Lung (tissue), 12 donors: ENCODE data around the gene ATP23. TPM values are rescaled to one million over a fixed set of nuclear protein-coding genes. Genes with fewer than 3 reads are reported as not detected.

ENCODE experiments used
- ATAC-seq: fragments of 200-7000 bp; cut with Tn5 transposase; one replicate; pipeline ENCODE4 v1.9.1; 2020; ENCODE audit warnings: moderate number of reproducible peaks; ENCODE audit not compliant: insufficient read depth, low FRiP score
- DNase-seq, 3 donors: peaks; one replicate each; pipeline ENCODE4 v3.0.0-alpha.2; 2013 to 2017
- H3K27ac ChIP-seq, 2 donors: one replicate each; pipeline ENCODE4 v1.5.1; 2013; ENCODE audit warnings: mild to moderate bottlenecking in 2 of 2, moderate library complexity in 2 of 2, control low read depth in 1 of 2, inconsistent platforms in 1 of 2, low read depth in 1 of 2, low read length in 1 of 2
- H3K27me3 ChIP-seq, 3 donors: one replicate each; pipeline ENCODE4 v1.5.1; 2013; ENCODE audit warnings: low read length in 2 of 3; ENCODE audit not compliant: control insufficient read depth in 3 of 3, insufficient read depth in 3 of 3
- H3K36me3 ChIP-seq, 4 donors: one replicate each; pipeline ENCODE4 v1.5.1; 2013; ENCODE audit warnings: low read length in 4 of 4, mild to moderate bottlenecking in 1 of 4, moderate library complexity in 1 of 4; ENCODE audit not compliant: control insufficient read depth in 4 of 4, insufficient read depth in 4 of 4
- H3K4me1 ChIP-seq, 5 donors: one replicate each; pipeline ENCODE4 v1.5.1; 2013; ENCODE audit warnings: low read length in 5 of 5, mild to moderate bottlenecking in 2 of 5, moderate library complexity in 1 of 5; ENCODE audit not compliant: control insufficient read depth in 5 of 5, insufficient read depth in 5 of 5
- H3K4me3 ChIP-seq: one replicate; pipeline ENCODE4 v1.5.1; 2013; ENCODE audit warnings: mild to moderate bottlenecking, control low read depth, moderate library complexity
- H3K9ac ChIP-seq, 2 donors: one replicate each; pipeline ENCODE4 v1.5.1; 2013; ENCODE audit warnings: low read length in 2 of 2, control low read depth in 1 of 2; ENCODE audit not compliant: insufficient read depth in 1 of 2
- H3K9me3 ChIP-seq, 4 donors: one replicate each; pipeline ENCODE4 v1.5.1; 2013; ENCODE audit warnings: low read length in 3 of 4, mild to moderate bottlenecking in 1 of 4, moderate library complexity in 1 of 4; ENCODE audit not compliant: control insufficient read depth in 4 of 4, insufficient read depth in 3 of 4
- WGBS, 2 donors: extraction: QIAGEN DNeasy Blood & Tissue Kit; methylation state at CpG; one replicate each; pipeline ENCODE4 v1.1.7; 2013; 5-methylcytosine and 5-hydroxymethylcytosine counted together
- polyA plus RNA-seq, 2 donors: library from polyadenylated mRNA; stranded (reverse); fragments of 200-250 nt; gene quantifications; one replicate each; pipeline ENCODE4 v1.2.1, GENCODE V29; 2013
- total RNA-seq, 2 donors: library from RNA; depleted of rRNA in 1 of 2; stranded (reverse); fragments of >200 nt in 1 of 2; gene quantifications; one replicate each; pipeline ENCODE4 v1.2.1, GENCODE V29; 2014 to 2021
- TF ChIP-seq, protein P1 (sequence below): IDR thresholded peaks from 2 replicates; pipeline ENCODE4 v1.5.1; 2012; ENCODE audit warnings: mild to moderate bottlenecking; ENCODE audit errors: control extremely low read depth, extremely low read depth
- donor health status: control.
- donor health status: control.
- donor health status: Bipolar disorder and iron deficiency.
- donor health status: healthy.
- donor health status: DM: yes; HTN: yes; CAD: no.

The ATP23 gene
- total and polyA plus RNA-seq, 4 donors, result 3.6 to 6.9 (median 5.9) TPM

DNA sequence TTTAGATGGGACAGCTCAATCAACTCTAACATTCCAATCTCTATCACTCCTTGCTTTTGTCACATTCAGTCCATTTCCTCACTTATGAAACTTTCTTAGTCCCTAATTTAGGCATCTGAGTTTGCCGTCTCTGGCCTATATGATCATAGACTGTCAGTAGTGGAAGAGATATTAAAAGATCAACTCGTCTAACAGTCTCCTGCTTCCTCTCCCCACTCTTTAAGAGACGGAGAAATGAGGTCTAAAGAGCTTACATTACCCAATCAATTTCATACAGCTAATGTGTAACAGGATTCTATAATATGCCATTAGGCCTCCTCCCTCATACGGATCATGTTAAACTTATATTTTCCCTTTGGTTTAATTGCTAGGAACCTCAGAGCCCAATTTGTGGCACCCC, 6.5 kb upstream of the ATP23 start:
- H3K9me3 ChIP-seq, result no peaks in the 10 kb centered on the region
- H3K27ac ChIP-seq, result no peak overlapping the region
- H3K36me3 ChIP-seq, result peaks cover 0 to 3% (median 0%) of the 10 kb centered on the region in 4 donors
- 26 to 64% methylated on average over 4 of the region's 4 CpGs for WGBS, 2 donors
- TF ChIP-seq, protein P1, sequence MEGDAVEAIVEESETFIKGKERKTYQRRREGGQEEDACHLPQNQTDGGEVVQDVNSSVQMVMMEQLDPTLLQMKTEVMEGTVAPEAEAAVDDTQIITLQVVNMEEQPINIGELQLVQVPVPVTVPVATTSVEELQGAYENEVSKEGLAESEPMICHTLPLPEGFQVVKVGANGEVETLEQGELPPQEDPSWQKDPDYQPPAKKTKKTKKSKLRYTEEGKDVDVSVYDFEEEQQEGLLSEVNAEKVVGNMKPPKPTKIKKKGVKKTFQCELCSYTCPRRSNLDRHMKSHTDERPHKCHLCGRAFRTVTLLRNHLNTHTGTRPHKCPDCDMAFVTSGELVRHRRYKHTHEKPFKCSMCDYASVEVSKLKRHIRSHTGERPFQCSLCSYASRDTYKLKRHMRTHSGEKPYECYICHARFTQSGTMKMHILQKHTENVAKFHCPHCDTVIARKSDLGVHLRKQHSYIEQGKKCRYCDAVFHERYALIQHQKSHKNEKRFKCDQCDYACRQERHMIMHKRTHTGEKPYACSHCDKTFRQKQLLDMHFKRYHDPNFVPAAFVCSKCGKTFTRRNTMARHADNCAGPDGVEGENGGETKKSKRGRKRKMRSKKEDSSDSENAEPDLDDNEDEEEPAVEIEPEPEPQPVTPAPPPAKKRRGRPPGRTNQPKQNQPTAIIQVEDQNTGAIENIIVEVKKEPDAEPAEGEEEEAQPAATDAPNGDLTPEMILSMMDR, result no peak
- H3K27me3 ChIP-seq, result peaks cover 0 to 4% (median 0%) of the 10 kb centered on the region in 3 donors
- DNase-seq (no peak), ATAC-seq (no peak)
- H3K9ac ChIP-seq, result peak overlapping the region; percentile 81 to 84
- no peak overlapping the region for H3K4me3 ChIP-seq
- peaks cover 0 to 8% (median 4%) of the 10 kb centered on the region in 5 donors for H3K4me1 ChIP-seq

DNA sequence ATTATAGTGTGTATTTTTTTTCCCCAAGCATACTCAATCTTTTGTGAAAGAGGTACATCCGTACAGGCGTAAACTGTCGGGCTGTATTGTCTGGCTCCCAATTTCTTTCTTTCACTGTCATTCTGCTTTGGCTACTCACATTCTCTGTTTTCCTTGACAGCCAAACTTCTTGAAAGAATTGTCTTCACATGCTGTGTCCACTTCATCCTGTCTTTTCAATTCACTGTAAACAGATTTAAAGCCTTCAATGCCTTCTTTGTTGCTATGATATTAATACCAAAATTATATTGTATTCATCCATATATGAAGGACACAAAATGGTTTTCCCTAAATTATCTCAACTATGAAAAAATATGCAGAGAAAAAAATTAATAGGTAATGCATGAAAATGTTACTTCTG, 6.0 kb upstream of the ATP23 start:
- peak overlapping the region; percentile 81 to 84 for H3K9ac ChIP-seq
- H3K27me3 ChIP-seq, result peaks cover 0 to 4% (median 0%) of the 10 kb centered on the region in 3 donors
- no peak overlapping the region for H3K4me3 ChIP-seq
- H3K4me1 ChIP-seq, result peaks cover 0 to 8% (median 4%) of the 10 kb centered on the region in 5 donors
- H3K36me3 ChIP-seq, result peaks cover 0 to 3% (median 0%) of the 10 kb centered on the region in 4 donors
- no peak overlapping the region for H3K27ac ChIP-seq
- TF ChIP-seq, protein P1, result no peak
- no peaks in the 10 kb centered on the region for H3K9me3 ChIP-seq
- 56 to 76% methylated on average over 3 of the region's 3 CpGs for WGBS, 2 donors
- ATAC-seq, result no peak
- DNase-seq, result peak in 2 of 3 donors; percentile 3 to 34

DNA sequence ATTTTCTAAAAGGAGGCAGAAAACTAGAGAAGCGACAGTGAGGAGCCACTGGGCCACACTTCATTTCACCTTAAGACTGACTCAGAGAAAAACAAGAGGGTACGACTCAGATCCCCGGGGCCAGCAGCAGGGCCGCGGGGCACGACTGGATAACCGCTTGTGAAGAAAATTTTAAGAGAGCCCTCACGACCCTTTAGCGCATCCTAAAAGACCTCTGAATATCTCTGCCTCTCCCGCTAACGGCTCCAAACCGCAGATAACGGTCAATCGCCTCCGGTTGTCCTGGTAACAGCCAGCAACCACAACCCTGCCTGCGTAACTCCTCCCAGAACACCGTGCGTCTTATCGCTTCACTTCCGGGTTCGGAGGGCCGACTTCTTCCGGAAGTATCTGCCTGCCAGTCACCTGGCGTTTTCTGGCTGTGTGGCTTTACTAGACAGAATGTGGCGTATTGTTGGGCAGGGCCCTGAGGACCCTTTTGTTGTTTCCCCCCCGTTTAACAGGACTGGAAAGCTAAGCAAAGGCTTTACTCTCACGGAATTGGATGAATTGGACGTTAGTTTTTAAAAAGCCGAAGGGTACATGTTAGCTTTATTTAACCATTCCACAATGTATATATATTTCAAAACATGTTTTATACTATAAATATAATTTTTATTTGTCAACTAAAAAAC, 5.4 kb upstream of the ATP23 start:
- Histone ChIP-seq H3K27me3 (peaks cover 0 to 4% (median 0%) of the 10 kb centered on the region in 3 donors), H3K4me3 (peak overlapping the region; percentile 55), H3K4me1 (peaks cover 0 to 9% (median 5%) of the 10 kb centered on the region in 5 donors), H3K9me3 (no peaks in the 10 kb centered on the region), H3K27ac (peak overlapping the region; percentile 91), H3K9ac (peak overlapping the region; percentile 81 to 84), H3K36me3 (peaks cover 0 to 3% (median 0%) of the 10 kb centered on the region in 4 donors)
- peak; percentile 95 to 97 (median 96) for DNase-seq
- WGBS, 2 donors, result 2 to 4% methylated on average over 29 of the region's 29 CpGs
- TF ChIP-seq, protein P1, result no peak
- peak; percentile 96 for ATAC-seq
